ENCODE data around the gene INPP4B. TPM values are rescaled to one million over a fixed set of nuclear protein-coding genes. Genes with fewer than 3 reads are reported as not detected.

INPP4B gene
- total RNA-seq, 2 experiments from 2014 or later = 63.9 to 64.9 TPM

DNA sequence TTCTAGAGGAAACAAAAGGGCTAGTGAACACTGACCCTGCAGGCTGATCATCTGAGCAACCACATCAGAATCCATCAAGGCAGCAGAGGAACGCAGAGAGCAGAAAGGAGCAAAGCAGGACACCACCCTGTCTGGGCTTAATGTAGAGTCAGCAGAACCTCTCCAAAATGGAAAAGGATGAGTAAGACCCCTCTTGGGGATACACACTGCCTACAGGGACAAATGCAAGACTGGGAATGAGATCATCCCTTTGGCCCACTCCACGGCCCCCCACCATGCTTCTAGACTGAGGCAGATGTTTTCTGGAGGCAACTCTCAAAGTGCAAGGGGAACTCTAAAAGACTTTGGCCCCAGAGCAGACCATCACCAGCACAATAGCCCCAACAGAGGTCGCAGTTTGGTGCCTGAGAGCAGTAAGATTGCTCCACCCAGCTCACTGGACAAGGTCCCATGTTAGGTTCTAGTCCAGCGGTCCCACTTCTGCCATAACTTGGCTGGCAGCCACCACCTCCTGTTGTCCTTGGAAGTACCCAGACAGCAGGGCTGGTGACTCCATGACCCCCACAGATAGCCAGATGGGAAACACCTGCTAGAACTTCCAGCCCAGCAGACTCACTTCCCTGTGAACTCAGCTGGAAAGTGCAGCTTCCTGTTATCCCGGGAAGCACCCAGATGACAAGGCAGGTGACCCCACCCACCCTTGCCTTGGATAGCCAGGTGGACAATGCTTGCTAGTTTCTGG lies 372.7 kb downstream of the INPP4B start:
- Mint-ChIP-seq H3K27me3 (no peaks in the 10 kb centered on the region), H3K36me3 (peaks cover 2% of the 10 kb centered on the region), H3K4me1 (ENCODE audit: low read depth) (peaks cover 31% of the 10 kb centered on the region), H3K27ac (no peak overlapping the region), H3K9me3 (no peaks in the 10 kb centered on the region), H3K4me3 (no peak overlapping the region)
- ChIA-PET POLR2A (no interaction called here), CTCF (no interaction called here)
- no peak for DNase-seq
- intact Hi-C loops (cut with micrococcal nuclease) = no loop called here

DNA sequence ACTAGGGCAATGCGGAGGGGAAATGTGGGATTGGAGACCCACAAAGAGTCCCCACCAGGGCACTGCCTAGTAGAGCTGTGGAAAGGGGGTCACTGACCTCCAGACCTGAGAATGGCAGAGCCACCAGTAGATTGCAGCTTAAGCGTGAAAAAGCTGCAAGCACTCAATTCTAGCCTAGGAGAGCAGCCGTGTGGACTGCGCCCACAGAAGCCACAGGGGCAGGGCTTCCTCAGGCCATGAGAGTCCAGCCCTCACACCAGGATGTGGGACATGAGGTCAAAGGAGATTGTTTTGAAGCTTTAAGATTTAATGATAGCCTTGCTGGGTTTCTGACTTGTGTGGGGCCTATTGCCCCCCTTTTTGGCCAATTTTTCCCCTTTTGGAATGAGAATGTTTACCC lies 379.0 kb downstream of the INPP4B start:
- Mint-ChIP-seq H3K27ac (no peak overlapping the region), H3K27me3 (no peaks in the 10 kb centered on the region), H3K4me1 (ENCODE audit: low read depth) (no peaks in the 10 kb centered on the region), H3K36me3 (peaks cover 9% of the 10 kb centered on the region), H3K9me3 (no peaks in the 10 kb centered on the region), H3K4me3 (no peak overlapping the region)
- intact Hi-C loops (cut with micrococcal nuclease) = no loop called here
- no peak for DNase-seq
- ChIA-PET CTCF (no interaction called here), POLR2A (no interaction called here)

DNA sequence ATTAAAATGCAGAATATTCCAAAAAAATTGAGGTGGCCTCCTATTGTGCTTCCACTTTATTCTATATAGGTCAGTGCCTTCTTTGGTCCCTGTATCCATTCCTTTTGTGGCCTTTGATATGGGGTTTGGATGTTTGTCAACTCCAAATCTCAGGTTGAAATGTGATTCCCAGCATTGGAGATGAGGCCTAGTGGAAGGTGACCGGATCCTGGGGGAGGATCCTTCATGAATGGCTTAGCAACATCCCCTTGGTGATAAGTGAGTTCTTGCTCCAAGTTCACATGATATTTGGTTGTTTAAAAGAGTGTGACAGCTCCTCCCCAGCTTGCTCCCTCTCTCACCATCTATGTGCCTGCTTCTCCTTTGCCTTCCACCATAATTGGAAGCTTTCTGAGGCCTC lies 380.6 kb downstream of the INPP4B start:
- Mint-ChIP-seq H3K4me3 (no peak overlapping the region), H3K4me1 (ENCODE audit: low read depth) (no peaks in the 10 kb centered on the region), H3K36me3 (peaks cover 14% of the 10 kb centered on the region), H3K9me3 (no peaks in the 10 kb centered on the region), H3K27me3 (no peaks in the 10 kb centered on the region), H3K27ac (no peak overlapping the region)
- ChIA-PET CTCF (no interaction called here), POLR2A (no interaction called here)
- DNase-seq = no peak
- intact Hi-C loops (cut with micrococcal nuclease) = no loop called here

DNA sequence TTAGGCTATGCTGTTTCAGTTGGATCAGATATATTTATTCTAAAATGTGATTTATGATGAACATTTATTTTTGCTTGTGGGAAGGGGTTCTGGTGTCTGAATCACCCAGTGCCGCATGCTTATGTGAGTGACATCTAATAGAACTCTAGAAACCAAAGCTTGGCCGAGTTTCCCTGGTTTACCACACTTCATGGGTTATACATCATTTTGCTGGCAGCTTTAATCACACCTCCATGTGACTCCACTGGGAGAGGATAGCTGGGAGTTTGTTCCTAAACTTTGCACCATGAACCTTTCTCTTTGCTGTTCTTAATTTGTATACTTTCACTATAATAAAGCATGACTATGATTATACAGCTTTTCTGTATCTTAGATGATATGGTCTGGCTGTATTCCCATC lies 382.9 kb downstream of the INPP4B start:
- Mint-ChIP-seq H3K27ac (no peak overlapping the region), H3K9me3 (no peaks in the 10 kb centered on the region), H3K4me1 (ENCODE audit: low read depth) (peaks cover 11% of the 10 kb centered on the region), H3K36me3 (peaks cover 16% of the 10 kb centered on the region), H3K4me3 (no peak overlapping the region), H3K27me3 (no peaks in the 10 kb centered on the region)
- intact Hi-C loops (cut with micrococcal nuclease) = no loop called here
- ChIA-PET CTCF (no interaction called here), POLR2A (no interaction called here)
- DNase-seq = no peak

DNA sequence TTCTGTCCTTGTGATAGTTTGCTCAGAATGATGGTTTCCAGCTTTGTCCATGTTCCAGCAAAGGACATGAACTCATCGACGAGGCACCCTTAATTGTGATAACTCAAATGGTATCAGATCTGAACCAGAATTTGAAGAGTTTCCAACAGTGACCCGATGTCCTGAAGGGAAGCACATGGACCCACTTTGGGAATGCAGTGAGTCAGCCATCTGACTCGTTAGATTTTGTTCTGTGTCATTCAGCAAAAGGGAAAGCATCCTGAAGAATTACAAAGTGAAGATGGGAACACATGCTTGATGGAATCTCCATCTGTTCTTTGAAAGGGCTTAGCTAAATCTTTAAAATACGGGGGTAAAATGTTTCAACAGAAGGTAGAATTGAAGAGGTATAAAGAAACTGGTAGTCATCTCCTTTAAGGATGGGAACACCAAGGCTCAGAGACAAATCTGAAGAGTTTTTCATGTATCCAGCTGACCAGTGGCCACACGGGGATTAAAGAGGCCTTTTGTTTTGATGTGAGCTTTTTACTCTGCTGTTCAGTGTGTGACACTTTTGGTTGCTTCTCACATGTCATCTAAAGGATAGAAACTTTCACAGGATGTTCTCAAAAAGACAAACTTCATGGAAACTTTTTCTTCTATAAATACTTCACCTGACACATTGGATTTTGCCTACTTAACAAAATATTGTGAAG lies 393.8 kb downstream of the INPP4B start:
- Mint-ChIP-seq H3K27ac (no peak overlapping the region), H3K27me3 (no peaks in the 10 kb centered on the region), H3K4me1 (ENCODE audit: low read depth) (peaks cover 11% of the 10 kb centered on the region), H3K36me3 (peaks cover 3% of the 10 kb centered on the region), H3K9me3 (peaks cover 12% of the 10 kb centered on the region), H3K4me3 (no peak overlapping the region)
- ChIA-PET CTCF (no interaction called here), POLR2A (no interaction called here)
- intact Hi-C loops (cut with micrococcal nuclease) = no loop called here
- DNase-seq = no peak

DNA sequence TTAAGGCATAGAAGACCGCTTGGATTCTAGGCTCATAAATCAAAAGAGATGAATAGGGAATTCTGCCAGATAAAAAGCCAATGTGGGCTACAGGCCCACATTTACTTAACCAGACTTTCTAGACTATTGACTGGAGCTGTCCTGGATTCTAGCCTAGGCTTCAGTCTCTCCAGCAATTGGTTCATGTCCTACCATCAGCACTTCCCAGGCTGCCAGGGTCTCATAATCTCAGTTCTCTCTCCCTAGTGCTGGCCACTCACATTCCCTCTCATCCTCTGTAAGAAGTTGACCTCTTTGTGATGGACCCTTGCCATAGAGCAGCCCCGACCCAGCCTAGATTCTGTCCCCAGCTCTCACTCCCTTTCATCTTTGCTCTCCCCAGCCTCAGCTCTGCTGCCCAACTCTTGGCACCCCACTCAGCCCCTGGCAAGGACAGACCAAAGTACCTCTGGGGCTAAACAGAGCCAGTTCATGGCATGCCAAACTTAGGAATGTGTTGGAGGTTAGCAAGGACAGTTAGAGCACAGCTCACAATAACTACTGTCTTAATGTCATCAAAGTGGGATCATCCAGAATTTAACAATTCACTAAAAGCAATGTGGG lies 396.2 kb downstream of the INPP4B start:
- no peaks in the 10 kb centered on the region for H3K36me3 Mint-ChIP-seq
- POLR2A ChIA-PET = no interaction called here
- H3K27ac Mint-ChIP-seq = no peak overlapping the region
- H3K4me1 Mint-ChIP-seq (ENCODE audit: low read depth) = peaks cover 19% of the 10 kb centered on the region
- DNase-seq = no peak
- intact Hi-C loops (cut with micrococcal nuclease) = no loop called here
- no peaks in the 10 kb centered on the region for H3K27me3 Mint-ChIP-seq
- no peak overlapping the region for H3K4me3 Mint-ChIP-seq
- CTCF ChIA-PET = no interaction called here
- no peaks in the 10 kb centered on the region for H3K9me3 Mint-ChIP-seq

DNA sequence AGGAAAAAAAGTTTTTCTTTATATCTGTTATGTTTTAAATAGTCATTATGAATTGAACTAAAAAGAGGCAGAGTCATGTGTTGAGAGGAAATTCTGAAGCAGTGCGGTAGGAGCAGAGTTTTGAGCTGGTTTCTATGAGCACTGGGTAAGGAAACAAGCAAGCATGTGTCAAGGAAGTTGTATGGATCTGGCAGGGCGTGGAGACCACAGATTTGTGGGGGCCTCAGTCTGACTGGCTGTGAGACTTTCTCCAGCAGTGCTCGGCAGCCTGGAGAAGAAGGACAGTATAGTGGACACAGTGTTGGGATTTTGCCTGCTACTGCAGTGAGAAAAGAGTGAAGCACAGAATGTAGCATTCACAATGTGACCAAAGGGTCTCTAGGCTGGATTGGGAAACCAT lies 399.1 kb downstream of the INPP4B start:
- intact Hi-C loops (cut with micrococcal nuclease) = no loop called here
- Mint-ChIP-seq H3K4me3 (no peak overlapping the region), H3K27ac (no peak overlapping the region), H3K4me1 (ENCODE audit: low read depth) (peaks cover 14% of the 10 kb centered on the region), H3K27me3 (no peaks in the 10 kb centered on the region), H3K36me3 (peaks cover 4% of the 10 kb centered on the region), H3K9me3 (peaks cover 4% of the 10 kb centered on the region)
- CTCF ChIA-PET = no interaction called here
- POLR2A ChIA-PET = no interaction called here
- DNase-seq = peak; percentile 17

DNA sequence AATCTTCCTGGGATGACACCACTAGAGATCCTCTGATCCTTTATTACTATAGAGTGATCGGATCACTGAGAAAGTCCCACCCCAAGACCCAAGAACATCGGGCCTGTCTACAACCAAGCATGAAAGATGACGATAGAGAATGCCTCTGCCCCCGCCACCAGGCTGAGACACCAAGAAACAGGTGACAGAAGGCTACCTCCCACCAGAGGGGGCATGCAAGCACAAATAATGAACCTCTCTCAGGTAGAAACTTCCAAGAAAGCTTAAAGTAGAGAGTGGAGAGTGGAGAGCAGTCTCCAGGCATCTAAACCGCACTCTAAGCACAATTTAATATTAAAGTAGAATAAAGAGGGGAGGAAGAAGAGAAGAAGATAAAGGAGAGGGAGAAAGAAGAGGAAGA lies 402.6 kb downstream of the INPP4B start:
- no peak overlapping the region for H3K27ac Mint-ChIP-seq
- no peak for DNase-seq
- intact Hi-C loops (cut with micrococcal nuclease) = no loop called here
- peaks cover 13% of the 10 kb centered on the region for H3K4me1 Mint-ChIP-seq (ENCODE audit: low read depth)
- H3K9me3 Mint-ChIP-seq = peaks cover 4% of the 10 kb centered on the region
- H3K27me3 Mint-ChIP-seq = no peaks in the 10 kb centered on the region
- peaks cover 8% of the 10 kb centered on the region for H3K36me3 Mint-ChIP-seq
- POLR2A ChIA-PET = no interaction called here
- CTCF ChIA-PET = no interaction called here
- no peak overlapping the region for H3K4me3 Mint-ChIP-seq

DNA sequence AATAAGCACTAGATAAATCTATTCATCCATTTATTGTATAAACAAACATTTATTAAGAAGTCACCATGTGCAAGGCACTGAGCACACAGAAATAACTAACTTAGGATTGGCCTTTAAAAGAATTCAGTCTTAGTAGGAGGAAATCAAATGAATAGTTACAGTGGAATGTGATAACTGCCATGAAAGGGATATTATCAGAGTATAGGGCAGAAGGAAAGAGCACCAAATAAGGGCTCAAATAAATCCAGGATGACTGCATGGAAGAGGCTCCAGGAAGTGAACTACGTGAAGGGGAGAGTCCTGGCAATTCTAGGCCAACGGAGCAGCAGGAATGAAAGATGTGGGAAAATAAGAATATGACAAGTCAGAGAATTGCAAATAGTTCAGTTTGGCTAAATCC lies 406.0 kb downstream of the INPP4B start:
- H3K9me3 Mint-ChIP-seq = peaks cover 9% of the 10 kb centered on the region
- peaks cover 14% of the 10 kb centered on the region for H3K4me1 Mint-ChIP-seq (ENCODE audit: low read depth)
- DNase-seq = no peak
- no peaks in the 10 kb centered on the region for H3K27me3 Mint-ChIP-seq
- no peak overlapping the region for H3K4me3 Mint-ChIP-seq
- peaks cover 15% of the 10 kb centered on the region for H3K36me3 Mint-ChIP-seq
- intact Hi-C loops (cut with micrococcal nuclease) = no loop called here
- CTCF ChIA-PET = interaction anchor here (1.8 kb wide), 1 partner anchor 11 kb away, joined by 4 read pairs; no protein-coding TSS in a partner anchor
- H3K27ac Mint-ChIP-seq = no peak overlapping the region
- POLR2A ChIA-PET = no interaction called here

DNA sequence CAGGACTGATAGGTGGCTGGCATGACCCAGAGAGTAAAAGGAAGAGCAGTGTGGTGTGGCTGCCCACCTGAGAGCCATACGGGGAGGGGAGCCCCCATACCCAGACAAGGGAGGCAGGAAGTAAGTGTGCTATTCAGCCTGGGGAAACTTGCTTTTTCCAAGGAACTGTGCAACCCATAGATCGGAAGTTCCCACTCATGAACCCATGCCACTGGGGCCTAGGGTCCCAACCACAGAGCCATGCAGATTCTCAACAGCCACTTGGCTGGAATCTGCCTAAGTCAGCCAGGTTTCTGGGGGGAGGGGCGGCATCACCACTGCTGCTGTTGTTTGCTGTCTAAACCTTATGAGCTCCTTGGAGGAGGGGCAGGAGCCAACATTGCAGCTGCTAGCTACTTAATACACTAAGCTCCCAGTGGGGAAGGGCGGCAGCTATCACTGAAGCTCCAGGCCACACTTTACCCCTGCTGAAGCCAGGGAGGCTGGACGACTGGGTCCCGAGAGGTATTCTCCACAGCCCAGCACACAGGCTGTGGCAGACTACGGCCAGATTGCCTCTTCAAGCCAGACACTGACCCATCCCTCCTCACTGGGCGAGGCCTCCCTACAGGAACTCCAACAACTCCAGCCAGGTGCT lies 410.4 kb downstream of the INPP4B start:
- peaks cover 20% of the 10 kb centered on the region for H3K36me3 Mint-ChIP-seq
- POLR2A ChIA-PET = no interaction called here
- CTCF ChIA-PET = no interaction called here
- DNase-seq = no peak
- H3K27me3 Mint-ChIP-seq = no peaks in the 10 kb centered on the region
- no peak overlapping the region for H3K4me3 Mint-ChIP-seq
- no peak overlapping the region for H3K27ac Mint-ChIP-seq
- peaks cover 33% of the 10 kb centered on the region for H3K4me1 Mint-ChIP-seq (ENCODE audit: low read depth)
- intact Hi-C loops (cut with micrococcal nuclease) = no loop called here
- H3K9me3 Mint-ChIP-seq = peaks cover 5% of the 10 kb centered on the region

DNA sequence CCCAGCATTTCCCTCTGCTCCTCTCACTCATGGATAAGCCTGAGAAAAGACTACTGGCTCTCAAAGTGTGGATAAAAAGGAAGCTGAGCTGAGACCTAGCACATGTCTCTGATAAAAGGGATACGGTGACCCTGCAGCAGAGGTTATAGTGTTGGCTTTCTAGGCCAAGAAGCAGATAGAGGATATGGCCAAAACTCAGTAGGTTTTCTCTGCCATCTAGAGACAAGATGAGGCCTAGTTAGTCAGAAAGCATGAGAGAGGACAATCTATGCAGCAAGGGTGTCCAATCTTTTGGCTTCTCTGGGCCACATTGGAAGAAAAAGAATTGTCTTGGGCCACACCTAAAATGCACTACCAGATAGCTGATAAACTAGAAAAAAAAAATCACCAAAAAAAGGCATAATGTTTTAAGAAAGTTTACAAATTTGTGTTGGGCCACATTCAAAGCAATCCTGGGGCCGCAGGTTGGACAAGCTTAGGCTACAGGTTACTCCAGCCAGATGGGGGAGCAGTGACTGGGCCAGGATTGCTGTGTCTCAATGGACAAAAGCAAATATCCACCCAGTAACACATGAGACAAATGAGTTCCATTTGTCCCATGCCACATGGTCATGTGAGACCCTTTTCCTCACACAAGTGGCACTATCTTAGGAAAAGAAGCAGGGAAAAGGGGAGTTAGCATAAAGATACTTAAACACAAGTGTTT lies 411.4 kb downstream of the INPP4B start:
- Mint-ChIP-seq H3K9me3 (peaks cover 5% of the 10 kb centered on the region), H3K4me3 (no peak overlapping the region), H3K4me1 (ENCODE audit: low read depth) (peaks cover 33% of the 10 kb centered on the region), H3K27me3 (no peaks in the 10 kb centered on the region), H3K36me3 (peaks cover 20% of the 10 kb centered on the region), H3K27ac (peak overlapping the region; percentile 47)
- POLR2A ChIA-PET = no interaction called here
- DNase-seq = no peak
- intact Hi-C loops (cut with micrococcal nuclease) = loop anchor here (1.0 kb wide), 1 partner anchor 81 kb away; no protein-coding TSS in a partner anchor
- CTCF ChIA-PET = interaction anchor here (0.7 kb wide), 1 partner anchor 1041 kb away, joined by 4 read pairs; no protein-coding TSS in a partner anchor

DNA sequence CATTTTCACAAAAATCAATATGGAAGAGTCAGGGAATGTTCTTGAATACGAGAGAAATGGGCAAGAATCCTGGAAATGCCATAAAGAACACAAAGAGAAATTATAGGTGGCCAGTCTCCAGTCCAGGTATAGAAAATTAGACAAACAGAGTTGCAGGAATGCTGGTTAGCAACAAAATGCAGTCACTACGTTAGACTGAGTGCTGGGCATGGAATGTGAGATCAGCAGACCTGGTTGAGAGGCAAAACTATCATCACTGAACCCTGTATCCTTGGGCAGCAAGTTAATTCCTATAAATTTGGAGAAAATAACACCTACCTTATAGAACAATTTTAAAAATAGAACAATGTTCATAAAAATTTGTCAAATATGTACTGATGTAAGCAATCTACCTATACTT lies 417.4 kb downstream of the INPP4B start:
- Mint-ChIP-seq H3K9me3 (no peaks in the 10 kb centered on the region), H3K27me3 (no peaks in the 10 kb centered on the region), H3K4me3 (no peak overlapping the region), H3K27ac (no peak overlapping the region), H3K36me3 (peaks cover 2% of the 10 kb centered on the region), H3K4me1 (ENCODE audit: low read depth) (peaks cover 13% of the 10 kb centered on the region)
- CTCF ChIA-PET = no interaction called here
- POLR2A ChIA-PET = no interaction called here
- DNase-seq = no peak
- intact Hi-C loops (cut with micrococcal nuclease) = no loop called here
